Transverse colon (tissue), 4 donors: ENCODE results near the gene DAAM1.

Experiments used
- CTCF ChIP-seq, 5 experiments: fragments of 200-600 bp in 3 of 5; fragments of 450-650 bp in 2 of 5; sonication (generic) in 3 of 5; IDR thresholded peaks; 1 replicate in 2 of 5; 2 replicates in 3 of 5; pipeline ENCODE4 v1.5.1; 2016 to 2017; ENCODE audit warnings: antibody characterized with exemption in 5 of 5, inconsistent platforms in 3 of 5, mild to moderate bottlenecking in 2 of 5, moderate library complexity in 1 of 5
- POLR2A ChIP-seq: fragments of 450-650 bp; IDR thresholded peaks from one replicate; pipeline ENCODE4 v1.6.1; 2016; ENCODE audit warnings: antibody characterized with exemption, mild to moderate bottlenecking, moderate library complexity
- POLR2AphosphoS5 ChIP-seq, 3 donors: sonication (generic); formaldehyde crosslinking; IDR thresholded peaks; one replicate each; pipeline ENCODE4 v1.6.1; 2016; ENCODE audit warnings: antibody characterized with exemption in 3 of 3

GRCh38 chr14:59189091-59189785 lies 771 bp downstream of the DAAM1 start:
- TF ChIP-seq CTCF (IDR thresholded peaks at IDR 0.05) (peak in 1 of 5 experiments; percentile 11), POLR2AphosphoS5 (IDR thresholded peaks at IDR 0.05) (no peak), POLR2A (no peak)
